ENCODE measurements around the gene MBP.
A peak's percentile ranks its signal among the peaks of the same experiment; 100 is the strongest.

MBP gene

DNA sequence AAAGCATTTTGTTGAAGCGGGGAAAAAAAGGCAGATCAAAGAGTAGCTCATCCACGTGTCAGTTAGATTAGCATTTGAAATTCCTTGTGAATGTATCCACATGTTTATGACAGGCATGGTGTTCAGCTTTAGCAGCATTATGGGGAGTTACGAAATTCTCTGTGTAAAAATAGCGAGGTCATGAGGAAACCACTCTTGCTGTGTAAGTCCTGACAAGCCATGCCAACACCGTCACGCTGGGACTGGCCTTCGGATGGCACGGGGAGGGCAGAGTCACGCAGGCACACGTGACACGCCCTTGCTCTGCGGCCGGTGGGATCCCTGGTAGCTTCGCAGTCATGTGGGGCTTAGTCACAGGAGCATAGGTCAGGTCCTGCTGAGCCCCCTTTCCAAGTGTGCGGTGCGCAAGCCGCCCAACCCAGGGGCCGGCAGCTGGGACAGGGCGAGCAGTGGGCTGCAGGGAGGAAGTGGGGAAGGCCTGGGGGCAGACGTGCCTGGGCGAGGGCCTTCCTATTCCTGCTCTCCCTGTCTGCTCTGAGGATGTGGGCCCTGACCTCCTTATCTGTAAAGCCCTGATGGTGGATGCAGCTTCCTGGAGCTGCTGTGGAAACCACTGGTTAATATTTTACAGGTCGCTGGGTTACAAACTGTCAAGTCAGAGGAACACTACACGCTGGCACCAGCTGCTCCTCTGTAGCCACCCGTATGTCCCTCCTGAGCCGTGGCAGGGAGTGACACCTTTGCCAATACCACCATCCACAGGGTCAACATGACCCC is 18.0 kb downstream of the MBP start:
- DNase-seq (ENCODE audit: low spot score): no peak

DNA sequence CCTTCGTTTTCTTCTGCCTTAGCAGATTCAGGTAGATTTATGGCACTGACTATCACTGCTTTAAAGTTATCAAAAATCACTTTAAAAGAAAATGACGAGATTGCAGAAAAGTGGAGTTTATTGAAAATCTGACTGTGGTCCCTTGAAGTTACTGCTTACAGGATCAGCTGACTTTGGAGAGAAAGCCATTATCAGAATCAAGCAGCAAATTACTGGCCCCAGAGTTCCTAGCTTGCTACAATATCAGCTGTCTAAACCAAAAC is 18.5 kb downstream of the MBP start:
- no peak for DNase-seq (ENCODE audit: low spot score)

DNA sequence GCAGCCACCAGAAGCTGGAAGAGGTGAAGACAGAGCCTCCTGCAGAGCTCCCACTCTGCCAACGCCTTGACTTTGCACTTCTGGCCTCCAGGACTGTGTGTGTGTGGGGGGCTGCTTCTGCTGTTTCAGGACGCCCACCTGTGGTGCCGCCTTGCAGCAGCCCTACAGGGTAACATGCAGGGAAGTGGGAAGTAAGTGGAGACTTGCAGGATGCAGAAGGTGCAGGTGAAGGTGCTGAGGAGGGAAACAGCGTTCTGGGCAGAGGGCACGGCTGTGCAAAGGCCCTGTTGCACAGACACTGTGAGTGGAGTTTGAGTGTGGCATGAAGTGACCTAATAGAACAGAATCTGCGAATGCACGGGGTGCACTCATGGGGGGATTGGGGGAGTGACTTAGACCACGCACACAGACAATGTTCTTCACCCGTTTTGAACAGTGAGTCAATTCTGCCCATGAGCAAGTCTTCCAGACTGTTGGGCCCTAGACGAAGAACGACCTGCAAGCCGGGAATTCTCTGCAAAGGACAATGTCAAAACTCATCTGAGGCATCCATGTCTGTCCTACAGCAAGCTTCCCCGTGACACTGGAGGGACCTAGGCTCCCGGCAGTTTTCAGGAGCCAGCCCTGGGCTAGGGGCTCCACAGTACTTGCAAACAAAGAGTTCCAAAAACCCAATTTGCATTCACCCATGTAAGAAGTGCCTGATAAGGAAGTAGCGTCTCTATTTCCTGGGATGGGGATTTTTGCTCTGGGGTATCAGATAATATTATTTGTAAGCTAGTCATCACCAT is 19.0 kb downstream of the MBP start:
- DNase-seq (ENCODE audit: low spot score): no peak

DNA sequence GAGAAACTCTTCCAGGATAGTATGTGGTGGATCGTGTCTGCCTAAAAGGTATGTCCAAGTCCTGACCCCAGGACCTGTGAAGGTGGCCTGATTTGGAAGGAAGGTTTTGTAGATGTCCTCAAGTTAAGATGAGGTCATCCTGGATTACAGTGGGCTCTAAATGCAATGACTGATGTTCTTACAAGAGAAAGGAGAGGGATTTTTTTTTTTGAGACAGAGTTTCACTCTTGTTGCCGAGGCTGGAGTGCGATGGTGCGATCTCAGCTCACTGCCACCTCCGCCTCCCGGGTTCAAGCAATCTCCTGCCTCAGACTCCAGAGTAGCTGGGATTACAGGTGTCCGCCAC is 19.9 kb downstream of the MBP start:
- no peak for DNase-seq (ENCODE audit: low spot score)

DNA sequence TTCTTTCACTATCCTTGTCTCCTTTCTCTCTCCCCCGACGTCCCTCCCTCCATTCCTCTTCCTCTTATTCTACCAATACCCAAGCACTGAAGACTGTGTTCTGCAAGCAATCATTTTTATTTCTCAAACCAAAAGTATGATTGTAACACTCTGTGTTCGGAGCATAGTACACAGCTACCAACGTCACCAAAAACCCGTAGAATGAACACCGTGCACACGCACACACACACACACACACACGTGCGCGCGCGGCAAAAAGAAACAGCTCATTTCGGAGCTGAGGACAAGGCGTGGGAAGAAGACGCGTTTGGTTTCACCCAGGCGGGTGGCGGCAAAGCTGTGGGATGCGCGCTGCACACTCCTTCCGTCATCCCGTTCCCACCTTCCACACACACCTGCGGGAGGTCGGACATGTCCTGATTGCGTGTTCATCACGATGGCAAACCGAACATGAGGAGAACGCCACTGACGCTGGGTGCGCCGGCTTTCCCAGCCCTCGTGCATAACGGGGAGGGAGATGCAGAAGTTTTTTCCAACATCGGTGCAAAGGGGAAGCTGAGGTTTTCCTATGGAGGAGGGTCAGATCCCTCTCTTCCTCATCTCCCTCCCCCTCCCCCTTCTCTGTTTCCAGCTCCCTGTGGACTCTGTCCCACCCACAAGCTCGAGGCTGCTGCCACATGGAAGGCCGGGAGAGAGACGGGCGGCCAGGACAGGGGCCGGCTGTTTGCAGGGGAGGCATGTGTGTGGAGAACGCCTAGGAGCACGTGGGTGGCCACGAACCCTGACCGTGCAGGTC is 20.4 kb downstream of the MBP start:
- DNase-seq (ENCODE audit: low spot score): no peak

DNA sequence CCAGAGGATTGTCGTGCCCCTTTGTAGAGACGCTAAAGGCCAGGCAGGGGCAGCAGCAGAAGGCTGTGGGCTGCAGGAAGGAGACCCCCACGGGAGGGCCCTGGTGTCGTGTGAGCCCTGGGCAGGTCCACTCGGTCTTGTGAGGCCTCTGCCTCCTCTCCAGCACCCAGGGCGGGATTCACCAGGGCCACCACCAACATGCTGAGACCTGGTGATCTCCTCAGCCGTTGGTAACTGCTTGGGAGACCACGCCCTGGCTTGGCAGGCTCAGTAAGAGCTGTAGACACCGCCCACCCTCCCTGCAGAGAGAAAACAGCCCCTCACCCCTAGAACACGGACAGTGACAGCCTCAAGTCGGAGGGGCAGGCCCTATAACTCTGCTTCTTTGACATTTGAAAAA is 21.1 kb downstream of the MBP start:
- no peak for DNase-seq (ENCODE audit: low spot score)

DNA sequence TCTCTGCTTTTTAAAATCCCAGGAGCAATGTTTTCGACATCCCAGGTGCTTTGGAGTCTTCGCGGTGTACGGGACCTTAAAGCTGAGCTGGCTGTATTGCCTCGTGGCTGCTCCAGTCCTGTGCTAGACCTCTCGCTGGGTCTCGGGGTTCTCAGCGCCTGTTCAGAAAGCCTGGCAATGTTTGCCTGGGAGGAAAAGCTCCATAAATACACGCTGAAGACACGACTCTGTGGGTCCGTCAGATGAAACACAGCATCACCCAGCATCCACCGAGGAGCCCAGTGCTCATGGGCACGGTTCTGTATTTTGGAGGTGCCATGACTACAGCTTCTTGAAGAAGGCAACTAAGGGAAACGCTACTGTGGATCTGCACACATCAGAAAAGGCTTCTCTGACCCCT is 21.6 kb downstream of the MBP start:
- no peak for DNase-seq (ENCODE audit: low spot score)

DNA sequence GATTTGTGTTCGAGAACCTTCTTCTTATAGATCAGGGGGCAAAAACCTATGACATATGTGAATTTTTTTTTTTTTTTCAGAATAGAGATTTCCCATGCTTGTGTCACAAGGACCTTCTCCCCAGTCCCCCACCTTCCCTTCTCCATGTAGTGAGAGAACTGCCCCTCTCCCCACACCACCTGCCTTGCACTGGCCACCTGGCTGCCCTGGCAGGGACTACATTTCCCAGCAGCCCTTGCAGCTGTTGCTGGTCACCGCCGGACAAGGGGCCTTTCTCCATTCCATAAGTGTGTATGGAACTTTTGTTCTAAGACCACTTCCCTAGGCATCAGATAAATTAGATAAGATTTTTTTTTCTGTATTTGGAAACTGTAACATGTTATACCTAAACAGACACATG is 22.2 kb downstream of the MBP start:
- DNase-seq (ENCODE audit: low spot score): no peak

DNA sequence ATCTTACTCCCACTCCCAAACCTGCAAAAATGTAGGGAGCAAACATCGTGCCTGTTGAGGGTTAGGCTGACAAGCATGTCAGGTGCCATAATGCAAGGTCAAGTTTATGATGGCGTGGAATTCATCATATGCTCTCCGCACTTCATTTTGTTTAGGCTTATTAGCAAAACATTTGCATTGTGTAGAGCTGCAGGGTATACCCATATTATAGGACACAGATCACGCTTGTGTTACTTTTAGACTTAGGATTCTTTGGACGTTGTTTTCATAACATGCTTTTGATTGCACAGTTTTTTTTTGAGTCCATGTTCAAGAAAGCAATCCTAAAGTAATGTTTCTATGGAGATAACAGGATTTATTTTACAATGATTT is 22.9 kb downstream of the MBP start:
- DNase-seq (ENCODE audit: low spot score): no peak

DNA sequence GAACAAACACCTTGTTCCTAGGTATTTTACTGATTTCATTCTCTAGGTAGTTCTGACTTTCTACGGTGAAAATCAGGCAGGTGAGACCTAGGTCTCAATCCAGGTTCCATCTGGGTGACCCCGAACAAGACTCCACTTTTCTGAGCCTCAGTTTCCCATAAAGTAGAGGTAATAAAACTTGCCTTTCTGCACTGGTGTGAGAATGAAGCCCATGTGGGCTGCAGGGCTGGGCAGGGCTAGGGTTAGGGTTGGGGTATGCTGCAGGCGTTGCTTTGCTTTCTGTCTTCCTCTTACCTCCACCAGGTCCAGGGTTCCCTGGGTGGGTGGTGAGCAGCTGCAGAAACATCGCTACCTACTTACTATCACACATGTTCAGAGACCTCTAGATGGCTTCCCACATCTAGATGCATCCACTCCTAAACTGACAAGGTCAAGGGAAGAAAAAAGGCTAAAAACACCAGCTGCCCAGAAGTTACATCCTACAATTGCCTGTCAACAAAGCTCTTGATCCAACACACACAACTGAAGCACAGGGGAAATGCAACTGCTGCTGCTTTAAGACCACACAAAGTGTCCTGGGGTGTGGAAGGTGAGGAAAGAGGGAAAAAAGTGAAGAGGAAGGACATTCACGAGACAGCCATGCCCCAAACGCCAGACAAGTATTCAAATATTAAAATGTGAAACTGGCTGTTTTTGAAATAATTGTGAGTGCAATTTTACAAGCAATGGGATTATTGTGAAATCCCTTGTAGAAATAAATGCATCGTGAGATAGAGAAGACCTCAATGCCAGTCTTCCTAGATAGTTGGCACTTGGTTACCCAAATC is 23.5 kb downstream of the MBP start:
- DNase-seq (ENCODE audit: low spot score): no peak

DNA sequence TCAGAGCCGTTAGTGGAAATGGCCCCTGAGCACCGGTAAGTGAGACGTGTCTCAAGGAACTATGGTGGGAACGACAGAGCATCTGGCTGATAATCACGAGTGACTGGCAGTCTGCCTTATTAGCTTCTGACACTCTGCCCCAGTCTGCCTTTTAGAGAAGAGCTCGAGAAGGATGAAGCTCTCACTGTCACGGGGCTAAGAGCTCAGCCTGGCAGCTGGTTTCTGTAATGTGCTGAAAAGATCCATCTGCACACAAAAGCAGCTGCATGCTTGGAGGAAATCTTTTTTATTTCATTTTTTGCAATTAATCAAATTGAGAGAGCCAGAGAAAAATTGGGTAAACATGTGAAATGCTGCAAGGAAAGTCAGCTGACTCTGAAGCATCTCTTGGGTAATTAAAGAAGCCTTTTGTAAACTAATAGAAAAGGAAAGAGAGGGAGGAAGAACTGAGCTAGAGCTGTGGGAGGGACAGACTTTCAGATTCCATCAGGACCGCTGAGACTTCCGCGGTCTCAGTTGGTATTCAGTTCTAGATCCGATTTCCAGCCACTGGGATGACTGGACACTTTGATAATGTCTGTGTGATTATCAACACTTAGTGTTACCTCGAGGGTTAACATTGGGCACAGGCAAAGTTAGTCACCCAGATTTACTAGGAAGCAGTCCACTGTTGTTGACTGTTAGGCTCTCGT is 24.4 kb downstream of the MBP start:
- DNase-seq (ENCODE audit: low spot score): no peak

DNA sequence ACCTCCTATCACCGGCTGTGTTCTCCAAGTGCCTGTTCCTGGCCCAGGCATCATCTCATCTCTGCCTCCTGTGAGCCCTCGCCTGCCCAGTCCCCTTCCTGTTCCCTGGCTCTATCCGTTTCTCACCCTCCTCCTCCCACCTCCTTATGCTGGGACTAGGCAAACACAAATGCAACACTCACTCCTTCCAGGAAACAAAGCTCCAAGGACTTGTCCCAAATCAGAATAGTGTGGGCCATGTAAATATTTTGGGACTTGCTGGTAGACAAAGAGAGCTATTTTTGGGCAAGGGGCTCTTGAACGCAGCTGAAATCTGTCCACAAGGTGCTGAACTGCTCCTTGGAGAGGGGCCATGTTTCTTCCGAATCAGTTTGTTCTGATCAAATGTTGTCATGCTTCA is 25.3 kb downstream of the MBP start:
- DNase-seq (ENCODE audit: low spot score): no peak

DNA sequence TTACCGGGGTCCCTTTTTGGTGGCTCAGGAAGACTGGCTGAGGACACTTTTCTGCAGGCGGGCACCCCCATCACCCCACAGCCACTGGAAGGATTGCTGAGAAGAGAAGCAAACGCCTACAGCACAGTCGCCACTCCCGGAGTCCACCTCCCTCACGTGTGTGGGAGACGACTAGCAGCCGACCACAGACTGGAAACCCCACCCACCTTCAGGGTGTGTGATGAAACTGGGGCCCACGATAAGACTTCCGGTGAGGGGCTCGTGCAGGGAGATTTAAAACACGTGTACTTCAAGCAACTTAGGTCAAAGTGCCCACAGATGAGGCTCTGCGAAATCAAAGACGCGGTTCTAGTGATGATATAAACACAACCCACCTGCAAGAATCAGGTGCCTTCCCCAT is 26.3 kb downstream of the MBP start:
- DNase-seq (ENCODE audit: low spot score): peak; percentile 78

DNA sequence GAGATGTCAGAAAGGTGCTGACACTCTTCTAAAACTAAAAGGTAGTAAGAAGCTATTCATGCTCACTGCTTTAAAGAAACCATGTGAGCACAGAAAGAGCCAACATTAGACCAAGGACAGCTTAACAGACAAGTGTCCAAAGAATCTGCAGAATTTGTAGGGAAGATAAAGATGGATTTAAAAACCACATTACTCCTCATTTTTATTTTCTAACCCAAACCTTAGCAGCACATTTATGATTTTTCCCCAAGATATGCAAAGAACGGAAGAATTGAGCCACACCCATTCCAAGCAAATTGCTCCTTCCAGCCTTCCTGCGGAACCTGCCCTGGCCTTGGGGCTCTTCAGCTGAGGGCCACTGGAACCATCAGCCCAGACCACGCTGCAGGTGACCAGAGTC is 26.9 kb downstream of the MBP start:
- no peak for DNase-seq (ENCODE audit: low spot score)

DNA sequence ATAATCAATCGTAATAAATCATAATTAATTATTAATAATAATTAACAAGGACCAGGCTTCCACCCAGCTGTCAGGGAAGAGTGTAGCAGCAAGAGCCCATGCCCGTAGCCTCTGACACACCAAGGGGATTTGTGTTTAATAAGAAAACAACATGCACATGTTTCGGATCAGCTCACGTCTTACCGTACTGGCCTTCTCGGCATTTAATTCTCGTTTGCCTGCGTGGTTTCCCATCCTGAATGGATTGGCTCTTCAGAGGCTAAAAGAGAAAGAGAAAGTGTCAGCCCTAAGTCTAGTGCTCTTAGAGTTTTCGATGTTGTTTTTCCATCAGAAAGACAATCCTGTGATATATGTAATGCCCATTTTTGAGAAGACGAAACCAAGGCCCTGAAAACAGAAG is 27.6 kb downstream of the MBP start:
- DNase-seq (ENCODE audit: low spot score): no peak

DNA sequence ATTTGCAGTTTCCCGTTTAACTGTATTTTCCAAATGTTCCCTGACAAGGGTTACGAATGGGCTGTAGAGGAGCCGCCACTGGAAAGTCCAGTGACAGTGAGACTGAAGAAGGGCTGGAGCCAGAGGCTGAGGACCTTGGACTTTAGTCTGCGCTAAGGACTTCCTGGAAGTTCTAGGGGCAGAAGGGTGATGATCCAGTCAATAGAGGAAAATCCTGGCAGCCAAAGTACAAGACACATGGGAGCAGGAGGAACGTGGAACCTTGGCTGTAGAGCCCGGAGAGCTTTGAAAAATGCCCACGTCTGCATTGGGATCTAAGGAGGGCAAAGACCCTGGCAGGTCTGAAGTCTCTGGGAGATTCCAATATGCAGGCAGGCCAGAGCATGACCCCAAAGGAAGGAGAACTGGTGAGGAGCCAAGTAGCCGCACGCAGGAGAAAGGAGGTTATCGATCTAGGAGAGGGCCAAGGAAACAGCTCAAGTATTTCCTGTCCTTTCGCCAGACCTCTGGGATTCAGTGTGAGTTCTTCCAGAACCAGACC is 28.5 kb downstream of the MBP start:
- no peak for DNase-seq (ENCODE audit: low spot score)

DNA sequence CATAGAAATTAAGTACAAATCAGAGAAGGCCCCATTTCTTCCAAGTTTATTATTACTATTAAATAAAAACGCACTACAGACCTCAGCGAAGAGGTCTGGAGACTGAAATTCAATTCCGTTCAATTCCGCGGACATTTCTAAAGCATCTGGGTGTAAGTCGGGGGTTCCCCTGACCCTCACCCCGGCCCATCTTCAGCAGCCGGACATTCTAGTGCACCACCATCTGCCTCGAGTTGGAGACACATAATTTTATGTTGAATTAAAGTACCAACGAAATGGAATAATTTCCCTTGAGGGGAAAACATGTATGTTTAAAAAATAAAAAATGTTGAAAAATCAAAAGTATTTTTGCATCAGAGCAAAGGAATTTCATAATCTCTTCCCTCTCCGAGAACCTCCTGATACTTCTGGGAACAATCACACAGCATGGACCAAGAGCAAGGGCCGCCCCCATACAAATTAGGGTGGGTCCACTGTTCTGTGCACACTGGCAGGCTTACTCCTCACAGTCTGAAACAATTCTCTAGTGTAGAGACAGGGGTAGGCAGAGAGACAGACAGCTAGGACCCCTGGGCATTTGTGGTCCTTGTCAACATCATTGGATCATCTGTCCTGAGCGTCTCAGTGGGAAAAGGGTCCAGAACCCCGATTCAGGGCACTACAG is 29.3 kb downstream of the MBP start:
- no peak for DNase-seq (ENCODE audit: low spot score)

DNA sequence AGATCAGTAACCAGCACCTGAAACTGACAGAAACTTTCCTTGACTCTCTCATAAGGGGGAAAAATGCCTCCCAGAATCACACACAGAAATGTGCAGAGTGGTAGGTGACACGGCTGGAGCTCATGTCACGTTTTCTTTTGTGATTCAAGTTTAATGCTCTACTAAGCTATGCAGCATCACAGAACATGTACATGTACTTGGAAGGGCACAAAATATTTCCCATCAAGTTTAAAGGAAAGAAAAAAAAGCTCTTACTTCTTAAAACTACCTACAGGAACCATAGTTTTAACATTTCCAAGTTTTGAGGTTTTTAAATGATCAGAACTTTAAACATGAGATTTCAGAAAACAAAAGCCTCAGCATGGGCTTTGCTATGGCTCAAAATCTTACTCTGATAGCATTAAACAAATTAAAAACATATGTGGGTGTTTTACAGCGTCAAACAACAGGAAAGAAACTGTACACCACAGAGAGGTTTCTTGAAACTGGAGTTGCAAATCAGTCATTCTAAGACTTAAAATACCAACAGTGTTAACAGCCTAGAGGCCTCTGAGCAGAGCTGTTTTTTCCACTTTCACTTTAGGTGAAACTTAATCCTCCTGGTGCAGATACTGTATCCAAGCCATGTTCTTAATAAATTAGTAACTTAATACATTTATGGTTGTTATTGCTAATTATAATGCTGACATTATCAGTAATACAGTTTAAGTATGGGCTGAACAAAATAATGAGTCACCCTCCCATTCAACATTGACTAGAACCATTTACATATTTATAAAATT is 30.1 kb downstream of the MBP start:
- peak; percentile 65 for DNase-seq (ENCODE audit: low spot score)

DNA sequence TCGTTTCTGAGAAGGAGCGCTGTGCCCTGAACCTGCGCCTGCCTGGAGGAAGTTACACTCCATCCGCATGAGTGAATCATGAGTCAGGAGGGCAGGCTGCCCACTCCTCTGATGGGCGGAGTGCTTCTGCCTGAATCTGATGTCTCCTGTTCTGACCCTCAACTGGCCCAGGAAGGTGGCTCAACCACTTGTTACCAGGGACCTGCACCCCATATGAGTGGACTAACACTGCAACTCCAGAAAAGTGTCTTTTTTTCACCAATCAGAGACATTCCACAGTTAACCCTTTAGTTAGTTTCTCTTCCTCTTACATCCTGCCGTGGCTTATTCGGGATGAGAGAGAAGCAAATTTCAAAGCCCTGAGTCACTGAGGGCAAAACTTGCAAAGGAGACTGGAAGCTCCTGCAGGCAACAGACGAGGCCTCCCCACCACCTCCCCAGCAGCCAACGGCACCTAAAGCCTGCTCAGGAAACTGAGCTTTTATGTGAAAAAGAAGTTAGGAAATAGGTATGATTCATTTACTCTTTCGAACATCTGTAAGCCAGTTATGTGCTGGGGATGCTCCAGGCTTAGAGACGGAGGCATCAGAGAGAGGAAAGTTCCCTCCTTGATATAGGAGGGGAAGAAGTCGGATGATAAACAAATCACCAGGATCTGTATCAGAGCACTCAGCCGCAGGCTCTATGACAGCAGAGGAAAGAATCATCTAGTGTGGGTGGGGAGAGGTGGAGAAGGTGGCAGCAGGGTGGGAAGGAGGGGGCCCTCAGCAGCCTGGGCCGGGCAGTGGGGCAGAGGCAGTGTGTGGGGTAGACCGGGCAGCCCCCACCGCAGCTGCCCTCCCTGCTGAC is 30.9 kb downstream of the MBP start:
- peak; percentile 52 for DNase-seq (ENCODE audit: low spot score)
